NT2/D1 (cell line): ENCODE measurements around the gene NISCH.

ENCODE experiments used
- DNase-seq: peaks from one replicate; pipeline ENCODE4 v3.0.0-alpha.2; 2011; ENCODE audit warnings: low read depth, low spot score
- H3K27me3 ChIP-seq: 2 replicates; pipeline ENCODE4 v1.6.0; 2011; ENCODE audit warnings: mild to moderate bottlenecking; ENCODE audit not compliant: insufficient read length, insufficient read depth
- H3K36me3 ChIP-seq: 2 replicates; pipeline ENCODE4 v1.6.1; 2011; ENCODE audit warnings: mild to moderate bottlenecking, low read length, mixed read lengths; ENCODE audit not compliant: insufficient read depth, insufficient read length
- H3K4me1 ChIP-seq: 2 replicates; pipeline ENCODE4 v1.5.1; 2011; ENCODE audit not compliant: insufficient read depth, insufficient read length
- H3K4me3 ChIP-seq: 2 replicates; pipeline ENCODE4 v1.5.1; 2011; ENCODE audit warnings: low read depth; ENCODE audit not compliant: insufficient read length
- H3K9ac ChIP-seq: 2 replicates; pipeline ENCODE4 v1.6.0; 2011; ENCODE audit warnings: low read depth; ENCODE audit not compliant: insufficient read length
- H3K9me3 ChIP-seq: 2 replicates; pipeline ENCODE4 v1.5.1; 2011; ENCODE audit warnings: mild to moderate bottlenecking, low read length; ENCODE audit not compliant: insufficient read depth
- SUZ12 ChIP-seq: IDR thresholded peaks from 2 replicates; pipeline ENCODE4 v1.6.1; 2011; ENCODE audit not compliant: insufficient read length, insufficient read depth; ENCODE audit errors: extremely low read depth
- YY1 ChIP-seq: IDR thresholded peaks from 2 replicates; pipeline ENCODE4 v1.6.1; 2011; ENCODE audit not compliant: insufficient read length, insufficient read depth
- ZNF274 ChIP-seq: IDR thresholded peaks from 2 replicates; pipeline ENCODE4 v1.6.1; 2011; ENCODE audit warnings: mild to moderate bottlenecking, low read depth, low read length

The NISCH gene

DNA sequence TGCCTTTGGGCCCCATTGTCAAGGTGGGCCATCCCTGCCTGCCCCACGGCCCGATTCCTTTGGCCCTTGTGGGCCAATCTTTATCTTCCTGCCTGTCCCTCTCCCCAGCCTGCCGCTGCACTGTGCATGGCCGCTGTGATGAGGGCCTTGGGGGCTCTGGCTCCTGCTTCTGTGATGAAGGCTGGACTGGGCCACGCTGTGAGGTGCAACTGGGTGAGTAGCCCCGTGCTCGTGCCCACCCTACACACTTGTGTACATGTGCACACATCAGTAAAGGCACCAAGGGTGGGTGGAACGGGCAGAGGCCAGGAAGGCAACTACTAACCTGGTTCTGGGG lies 66.1 kb downstream of the NISCH start:
- no peak overlapping the region for H3K4me3 ChIP-seq
- TF ChIP-seq SUZ12 (no peak), YY1 (no peak), ZNF274 (no peak)
- peaks cover 6% of the 10 kb centered on the region for H3K4me1 ChIP-seq
- H3K36me3 ChIP-seq = peaks cover 52% of the 10 kb centered on the region
- H3K9me3 ChIP-seq = no peaks in the 10 kb centered on the region
- DNase-seq = no peak
- no peaks in the 10 kb centered on the region for H3K27me3 ChIP-seq
- H3K9ac ChIP-seq = no peak overlapping the region

DNA sequence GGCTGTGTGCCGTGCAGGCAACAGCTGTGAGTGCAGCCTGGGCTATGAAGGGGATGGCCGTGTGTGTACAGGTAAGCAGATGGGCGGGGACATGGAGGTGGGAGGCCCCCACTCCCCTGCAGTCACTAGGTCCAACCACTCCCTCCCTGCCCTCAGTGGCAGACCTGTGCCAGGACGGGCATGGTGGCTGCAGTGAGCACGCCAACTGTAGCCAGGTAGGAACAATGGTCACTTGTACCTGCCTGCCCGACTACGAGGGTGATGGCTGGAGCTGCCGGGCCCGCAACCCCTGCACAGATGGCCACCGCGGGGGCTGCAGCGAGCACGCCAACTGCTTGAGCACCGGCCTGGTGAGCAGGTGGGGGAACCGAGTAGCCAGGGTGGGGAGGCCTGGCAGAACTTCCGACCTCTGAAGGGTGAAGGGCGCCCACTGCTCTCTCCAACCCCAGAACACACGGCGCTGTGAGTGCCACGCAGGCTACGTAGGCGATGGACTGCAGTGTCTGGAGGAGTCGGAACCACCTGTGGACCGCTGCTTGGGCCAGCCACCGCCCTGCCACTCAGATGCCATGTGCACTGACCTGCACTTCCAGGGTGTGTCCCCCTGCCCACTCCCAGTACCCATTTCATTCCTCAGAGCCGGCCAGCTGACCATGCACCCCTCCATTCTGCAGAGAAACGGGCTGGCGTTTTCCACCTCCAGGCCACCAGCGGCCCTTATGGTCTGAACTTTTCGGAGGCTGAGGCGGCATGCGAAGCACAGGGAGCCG lies 66.7 kb downstream of the NISCH start:
- Histone ChIP-seq H3K36me3 (peaks cover 58% of the 10 kb centered on the region), H3K9me3 (no peaks in the 10 kb centered on the region), H3K9ac (no peak overlapping the region), H3K4me3 (no peak overlapping the region), H3K27me3 (no peaks in the 10 kb centered on the region), H3K4me1 (peaks cover 7% of the 10 kb centered on the region)
- DNase-seq = no peak
- no peak for TF ChIP-seq ZNF274
- TF ChIP-seq YY1 = no peak
- TF ChIP-seq SUZ12 = no peak

DNA sequence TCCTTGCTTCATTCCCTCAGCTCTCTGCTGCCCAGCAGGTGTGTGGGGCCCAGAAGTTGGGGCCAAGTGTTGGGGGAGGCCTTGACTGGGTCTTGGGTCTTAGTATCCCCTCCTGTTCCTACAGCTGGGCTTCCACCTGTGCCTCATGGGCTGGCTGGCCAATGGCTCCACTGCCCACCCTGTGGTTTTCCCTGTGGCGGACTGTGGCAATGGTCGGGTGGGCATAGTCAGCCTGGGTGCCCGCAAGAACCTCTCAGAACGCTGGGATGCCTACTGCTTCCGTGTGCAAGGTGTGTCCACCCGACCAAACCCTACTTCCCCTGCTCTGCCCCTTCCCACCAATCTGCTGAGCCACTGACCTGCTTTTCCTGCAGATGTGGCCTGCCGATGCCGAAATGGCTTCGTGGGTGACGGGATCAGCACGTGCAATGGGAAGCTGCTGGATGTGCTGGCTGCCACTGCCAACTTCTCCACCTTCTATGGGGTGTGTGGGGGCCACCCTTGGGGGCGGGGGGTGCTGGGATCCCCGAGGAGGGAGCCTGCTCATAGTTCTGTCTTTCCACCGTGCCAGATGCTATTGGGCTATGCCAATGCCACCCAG lies 67.3 kb downstream of the NISCH start:
- no peak for DNase-seq
- Histone ChIP-seq H3K27me3 (no peaks in the 10 kb centered on the region), H3K9ac (no peak overlapping the region), H3K9me3 (no peaks in the 10 kb centered on the region), H3K36me3 (peaks cover 65% of the 10 kb centered on the region), H3K4me3 (no peak overlapping the region), H3K4me1 (peaks cover 14% of the 10 kb centered on the region)
- TF ChIP-seq ZNF274 = no peak
- no peak for TF ChIP-seq SUZ12
- no peak for TF ChIP-seq YY1

DNA sequence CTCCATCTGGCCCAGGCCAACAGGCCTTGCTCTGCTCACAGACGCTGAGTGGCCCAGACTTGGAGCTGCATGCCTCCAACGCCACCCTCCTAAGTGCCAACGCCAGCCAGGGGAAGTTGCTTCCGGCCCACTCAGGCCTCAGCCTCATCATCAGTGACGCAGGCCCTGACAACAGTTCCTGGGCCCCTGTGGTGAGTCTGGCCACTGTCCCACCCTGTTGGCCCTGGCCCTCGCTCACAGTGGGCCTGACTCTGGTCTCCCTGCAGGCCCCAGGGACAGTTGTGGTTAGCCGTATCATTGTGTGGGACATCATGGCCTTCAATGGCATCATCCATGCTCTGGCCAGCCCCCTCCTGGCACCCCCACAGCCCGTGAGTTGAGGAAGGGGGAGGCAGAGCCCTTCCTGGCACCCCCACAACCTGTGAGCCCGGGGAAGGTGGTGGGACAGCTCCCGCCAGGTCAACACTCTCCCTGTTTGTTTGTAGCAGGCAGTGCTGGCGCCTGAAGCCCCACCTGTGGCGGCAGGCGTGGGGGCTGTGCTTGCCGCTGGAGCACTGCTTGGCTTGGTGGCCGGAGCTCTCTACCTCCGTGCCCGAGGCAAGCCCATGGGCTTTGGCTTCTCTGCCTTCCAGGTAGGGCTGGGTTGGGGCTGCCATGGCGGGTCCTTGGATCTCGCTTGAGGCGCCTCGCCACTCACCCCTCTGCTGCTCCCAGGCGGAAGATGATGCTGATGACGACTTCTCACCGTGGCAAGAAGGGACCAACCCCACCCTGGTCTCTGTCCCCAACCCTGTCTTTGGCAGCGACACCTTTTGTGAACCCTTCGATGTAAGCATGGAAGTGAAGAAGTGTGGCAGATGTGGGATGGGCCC lies 68.2 kb downstream of the NISCH start:
- peaks cover 13% of the 10 kb centered on the region for H3K4me1 ChIP-seq
- no peak for DNase-seq
- H3K4me3 ChIP-seq = no peak overlapping the region
- H3K36me3 ChIP-seq = peaks cover 74% of the 10 kb centered on the region
- H3K9me3 ChIP-seq = no peaks in the 10 kb centered on the region
- no peaks in the 10 kb centered on the region for H3K27me3 ChIP-seq
- no peak overlapping the region for H3K9ac ChIP-seq
- TF ChIP-seq ZNF274 (no peak), YY1 (no peak), SUZ12 (no peak)

DNA sequence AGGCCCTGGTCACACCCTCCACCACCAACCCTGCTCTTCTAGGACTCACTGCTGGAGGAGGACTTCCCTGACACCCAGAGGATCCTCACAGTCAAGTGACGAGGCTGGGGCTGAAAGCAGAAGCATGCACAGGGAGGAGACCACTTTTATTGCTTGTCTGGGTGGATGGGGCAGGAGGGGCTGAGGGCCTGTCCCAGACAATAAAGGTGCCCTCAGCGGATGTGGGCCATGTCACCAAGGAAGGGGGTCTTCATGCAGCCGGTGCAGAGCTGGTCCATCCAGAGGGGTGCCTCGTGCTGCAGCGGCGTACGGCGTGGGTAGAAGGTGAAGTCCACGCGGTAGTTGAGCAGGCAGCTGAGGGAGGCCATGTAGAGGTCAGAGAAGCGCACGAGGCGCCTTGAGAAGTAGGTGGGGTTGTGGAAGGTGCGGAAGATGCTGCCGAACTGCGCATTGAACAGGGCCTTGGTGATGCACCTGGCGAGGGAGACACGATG lies 68.9 kb downstream of the NISCH start:
- no peak for DNase-seq
- no peak for TF ChIP-seq SUZ12
- TF ChIP-seq ZNF274 = no peak
- no peak for TF ChIP-seq YY1
- Histone ChIP-seq H3K9me3 (no peaks in the 10 kb centered on the region), H3K9ac (no peak overlapping the region), H3K4me1 (peaks cover 14% of the 10 kb centered on the region), H3K36me3 (peaks cover 80% of the 10 kb centered on the region), H3K4me3 (no peak overlapping the region), H3K27me3 (no peaks in the 10 kb centered on the region)

DNA sequence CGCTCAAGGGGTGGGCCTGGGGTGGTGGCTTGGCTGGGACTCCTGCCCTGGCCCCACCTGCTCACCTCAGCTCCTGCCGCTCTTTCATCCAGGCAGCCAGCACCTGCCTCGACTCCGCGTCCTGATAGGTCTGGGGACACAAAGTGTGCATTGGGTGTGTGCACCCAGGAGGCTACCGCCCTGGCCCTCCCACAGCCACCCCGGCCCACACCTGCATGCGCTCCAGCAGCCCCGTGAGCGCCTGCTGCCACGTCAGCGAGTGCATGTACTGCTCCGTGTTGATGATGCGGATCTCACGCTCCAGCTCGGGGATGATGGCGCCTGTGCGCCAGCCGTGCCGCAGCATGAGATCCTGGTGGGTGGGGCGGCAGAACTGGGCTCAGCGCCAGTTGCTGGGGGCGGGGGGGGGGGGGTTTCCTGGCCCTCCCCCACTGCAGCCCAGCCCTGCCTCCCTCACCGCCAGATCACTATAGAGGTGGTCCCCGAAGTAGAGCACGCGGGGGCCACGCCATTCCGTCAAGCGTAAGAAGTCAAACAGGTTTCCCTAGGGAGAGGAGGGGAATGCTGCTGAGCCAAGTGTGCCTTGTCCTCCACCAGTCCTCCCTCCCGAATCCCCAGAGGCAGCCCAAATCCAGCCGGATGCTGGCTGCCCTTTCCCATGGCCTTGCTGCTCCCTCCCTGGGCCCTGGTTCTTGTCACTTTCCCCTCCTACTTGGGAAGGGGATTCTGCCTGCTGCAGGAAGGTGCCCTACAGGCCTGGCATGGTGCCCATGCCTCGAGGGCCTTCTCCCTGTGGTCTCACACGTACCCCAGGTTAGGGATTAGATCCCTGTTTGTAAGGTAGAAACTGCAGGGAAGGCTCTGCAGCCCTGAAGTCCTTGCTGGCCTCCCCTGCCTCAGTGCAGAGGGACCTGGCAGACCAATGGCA lies 69.6 kb downstream of the NISCH start:
- DNase-seq = no peak
- Histone ChIP-seq H3K36me3 (peaks cover 88% of the 10 kb centered on the region), H3K9ac (no peak overlapping the region), H3K4me3 (no peak overlapping the region), H3K27me3 (no peaks in the 10 kb centered on the region), H3K4me1 (peaks cover 10% of the 10 kb centered on the region), H3K9me3 (no peaks in the 10 kb centered on the region)
- TF ChIP-seq ZNF274 (no peak), SUZ12 (no peak), YY1 (no peak)
